ENCODE data around the gene SETD4. TPM values are rescaled to one million over a fixed set of nuclear protein-coding genes. Genes with fewer than 3 reads are reported as not detected.

Gene SETD4
- total RNA-seq, 1 experiment from 2014 or later: 22.7 TPM

DNA sequence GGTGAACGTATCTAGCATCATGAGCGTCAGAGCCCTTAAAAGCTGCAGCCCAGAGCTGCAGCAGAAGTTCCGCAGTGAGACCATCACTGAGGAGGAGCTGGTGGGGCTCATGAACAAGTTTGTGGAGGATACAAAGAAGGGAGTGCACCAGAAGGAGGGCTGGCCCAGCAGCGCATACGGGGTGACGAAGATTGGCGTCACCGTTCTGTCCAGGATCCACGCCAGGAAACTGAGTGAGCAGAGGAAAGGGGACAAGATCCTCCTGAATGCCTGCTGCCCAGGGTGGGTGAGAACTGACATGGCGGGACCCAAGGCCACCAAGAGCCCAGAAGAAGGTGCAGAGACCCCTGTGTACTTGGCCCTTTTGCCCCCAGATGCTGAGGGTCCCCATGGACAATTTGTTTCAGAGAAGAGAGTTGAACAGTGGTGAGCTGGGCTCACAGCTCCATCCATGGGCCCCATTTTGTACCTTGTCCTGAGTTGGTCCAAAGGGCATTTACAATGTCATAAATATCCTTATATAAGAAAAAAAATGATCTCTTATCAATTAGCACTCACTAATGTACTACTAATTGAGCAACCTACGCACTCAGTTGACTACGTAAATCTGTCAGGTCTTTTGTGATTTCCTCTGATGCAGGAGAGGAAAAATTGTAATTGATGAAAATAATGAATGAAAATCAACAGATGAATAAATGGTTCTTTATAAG lies 12.3 kb upstream of the SETD4 start:
- DNase-seq (ENCODE audit: low read depth, low spot score): no peak
- Histone ChIP-seq H2AFZ (ENCODE audit: low read depth, low read length, poor library complexity, severe bottlenecking) (no peak overlapping the region), H3K9ac (ENCODE audit: low read length) (no peak overlapping the region), H3K36me3 (ENCODE audit: control insufficient read depth in 1 of 2, insufficient read depth in 2 of 2, low read length in 2 of 2) (no peaks in the 10 kb centered on the region), H3K4me3 (replicated peaks in 1 of 2; ENCODE audit: low read depth in 1 of 2, low read length in 2 of 2) (no peak overlapping the region), H3K9me3 (ENCODE audit: control insufficient read depth in 1 of 2, insufficient read depth in 1 of 2, low read depth in 1 of 2, low read length in 2 of 2) (peaks cover 5 to 6% of the 10 kb centered on the region in 2 experiments; a peak in 2 of 4 replicates), H3K9me2 (ENCODE audit: insufficient read depth) (no peaks in the 10 kb centered on the region), H3K4me1 (ENCODE audit: control insufficient read depth in 1 of 2, insufficient read depth in 2 of 2, low read length in 2 of 2) (no peaks in the 10 kb centered on the region), H3K4me2 (ENCODE audit: low read length) (no peak overlapping the region), H3K27ac (ENCODE audit: low read depth, low read length) (no peak overlapping the region), H3K79me2 (ENCODE audit: insufficient read depth, low read length) (no peaks in the 10 kb centered on the region), H3K27me3 (ENCODE audit: insufficient read depth, low read length) (no peaks in the 10 kb centered on the region), H4K20me1 (ENCODE audit: insufficient read depth) (no peaks in the 10 kb centered on the region)
- CTCF ChIA-PET: no interaction called here
- no peak for ATAC-seq
- RAD21 ChIA-PET (ENCODE audit: low non-redundant PET in 1 of 2, low total read pairs in 2 of 2, uncharacterized antibody in 2 of 2, unreplicated experiment in 2 of 2): no interaction called here
- intact Hi-C loops (cut with micrococcal nuclease): no loop called here
- no peak for TF ChIP-seq ZNF274 (IDR thresholded peaks at IDR 0.05; ENCODE audit: low read depth, low read length)
- TF ChIP-seq, protein P1, sequence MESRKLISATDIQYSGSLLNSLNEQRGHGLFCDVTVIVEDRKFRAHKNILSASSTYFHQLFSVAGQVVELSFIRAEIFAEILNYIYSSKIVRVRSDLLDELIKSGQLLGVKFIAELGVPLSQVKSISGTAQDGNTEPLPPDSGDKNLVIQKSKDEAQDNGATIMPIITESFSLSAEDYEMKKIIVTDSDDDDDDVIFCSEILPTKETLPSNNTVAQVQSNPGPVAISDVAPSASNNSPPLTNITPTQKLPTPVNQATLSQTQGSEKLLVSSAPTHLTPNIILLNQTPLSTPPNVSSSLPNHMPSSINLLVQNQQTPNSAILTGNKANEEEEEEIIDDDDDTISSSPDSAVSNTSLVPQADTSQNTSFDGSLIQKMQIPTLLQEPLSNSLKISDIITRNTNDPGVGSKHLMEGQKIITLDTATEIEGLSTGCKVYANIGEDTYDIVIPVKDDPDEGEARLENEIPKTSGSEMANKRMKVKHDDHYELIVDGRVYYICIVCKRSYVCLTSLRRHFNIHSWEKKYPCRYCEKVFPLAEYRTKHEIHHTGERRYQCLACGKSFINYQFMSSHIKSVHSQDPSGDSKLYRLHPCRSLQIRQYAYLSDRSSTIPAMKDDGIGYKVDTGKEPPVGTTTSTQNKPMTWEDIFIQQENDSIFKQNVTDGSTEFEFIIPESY (IDR thresholded peaks at IDR 0.05; ENCODE audit: extremely low read depth, insufficient replicate concordance, low read length): no peak
- no peak for TF ChIP-seq POLR2AphosphoS5 (IDR thresholded peaks at IDR 0.05; ENCODE audit: low read depth, low read length)
- TF ChIP-seq RAD21 (IDR thresholded peaks at IDR 0.05; ENCODE audit: low read depth): no peak
- no peak for TF ChIP-seq FOSL1 (IDR thresholded peaks at IDR 0.05; ENCODE audit: low read depth)
- no peak for TF ChIP-seq ELF1 (IDR thresholded peaks at IDR 0.05; ENCODE audit: borderline replicate concordance, low read depth)
- TF ChIP-seq POLR2A (IDR thresholded peaks at IDR 0.05; ENCODE audit: borderline replicate concordance, extremely low read depth, insufficient read depth, insufficient read length): no peak
- TF ChIP-seq JUND (IDR thresholded peaks at IDR 0.05): no peak
- TF ChIP-seq SIN3A (IDR thresholded peaks at IDR 0.05; ENCODE audit: low read depth): no peak
- TF ChIP-seq, protein P2, sequence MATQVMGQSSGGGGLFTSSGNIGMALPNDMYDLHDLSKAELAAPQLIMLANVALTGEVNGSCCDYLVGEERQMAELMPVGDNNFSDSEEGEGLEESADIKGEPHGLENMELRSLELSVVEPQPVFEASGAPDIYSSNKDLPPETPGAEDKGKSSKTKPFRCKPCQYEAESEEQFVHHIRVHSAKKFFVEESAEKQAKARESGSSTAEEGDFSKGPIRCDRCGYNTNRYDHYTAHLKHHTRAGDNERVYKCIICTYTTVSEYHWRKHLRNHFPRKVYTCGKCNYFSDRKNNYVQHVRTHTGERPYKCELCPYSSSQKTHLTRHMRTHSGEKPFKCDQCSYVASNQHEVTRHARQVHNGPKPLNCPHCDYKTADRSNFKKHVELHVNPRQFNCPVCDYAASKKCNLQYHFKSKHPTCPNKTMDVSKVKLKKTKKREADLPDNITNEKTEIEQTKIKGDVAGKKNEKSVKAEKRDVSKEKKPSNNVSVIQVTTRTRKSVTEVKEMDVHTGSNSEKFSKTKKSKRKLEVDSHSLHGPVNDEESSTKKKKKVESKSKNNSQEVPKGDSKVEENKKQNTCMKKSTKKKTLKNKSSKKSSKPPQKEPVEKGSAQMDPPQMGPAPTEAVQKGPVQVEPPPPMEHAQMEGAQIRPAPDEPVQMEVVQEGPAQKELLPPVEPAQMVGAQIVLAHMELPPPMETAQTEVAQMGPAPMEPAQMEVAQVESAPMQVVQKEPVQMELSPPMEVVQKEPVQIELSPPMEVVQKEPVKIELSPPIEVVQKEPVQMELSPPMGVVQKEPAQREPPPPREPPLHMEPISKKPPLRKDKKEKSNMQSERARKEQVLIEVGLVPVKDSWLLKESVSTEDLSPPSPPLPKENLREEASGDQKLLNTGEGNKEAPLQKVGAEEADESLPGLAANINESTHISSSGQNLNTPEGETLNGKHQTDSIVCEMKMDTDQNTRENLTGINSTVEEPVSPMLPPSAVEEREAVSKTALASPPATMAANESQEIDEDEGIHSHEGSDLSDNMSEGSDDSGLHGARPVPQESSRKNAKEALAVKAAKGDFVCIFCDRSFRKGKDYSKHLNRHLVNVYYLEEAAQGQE (IDR thresholded peaks at IDR 0.05; ENCODE audit: low read depth): no peak
- TF ChIP-seq TCF7L2 (IDR thresholded peaks at IDR 0.05; ENCODE audit: borderline replicate concordance, extremely low read depth, insufficient read depth, insufficient read length): no peak
- no peak for TF ChIP-seq CBX3 (IDR thresholded peaks at IDR 0.05; ENCODE audit: low read depth)
- POLR2A ChIA-PET: no interaction called here
- BruUV-seq (replicated peaks): no TSS peak
